HG03469 (cell line): ENCODE measurements around the gene TCP11L1.
"Not testable (repeated sequence)": the region's sequence is repeated elsewhere in the genome, so short reads cannot be mapped to it uniquely, and the experiment has no call there.

Source experiments
- ATAC-seq: cut with Tn5 transposase; IDR thresholded peaks from one replicate; pipeline ENCODE4 v1.9.1; 2021; ENCODE audit warnings: mild to moderate bottlenecking, moderate library complexity, moderate number of reproducible peaks; ENCODE audit not compliant: unreplicated experiment

TCP11L1 gene

DNA sequence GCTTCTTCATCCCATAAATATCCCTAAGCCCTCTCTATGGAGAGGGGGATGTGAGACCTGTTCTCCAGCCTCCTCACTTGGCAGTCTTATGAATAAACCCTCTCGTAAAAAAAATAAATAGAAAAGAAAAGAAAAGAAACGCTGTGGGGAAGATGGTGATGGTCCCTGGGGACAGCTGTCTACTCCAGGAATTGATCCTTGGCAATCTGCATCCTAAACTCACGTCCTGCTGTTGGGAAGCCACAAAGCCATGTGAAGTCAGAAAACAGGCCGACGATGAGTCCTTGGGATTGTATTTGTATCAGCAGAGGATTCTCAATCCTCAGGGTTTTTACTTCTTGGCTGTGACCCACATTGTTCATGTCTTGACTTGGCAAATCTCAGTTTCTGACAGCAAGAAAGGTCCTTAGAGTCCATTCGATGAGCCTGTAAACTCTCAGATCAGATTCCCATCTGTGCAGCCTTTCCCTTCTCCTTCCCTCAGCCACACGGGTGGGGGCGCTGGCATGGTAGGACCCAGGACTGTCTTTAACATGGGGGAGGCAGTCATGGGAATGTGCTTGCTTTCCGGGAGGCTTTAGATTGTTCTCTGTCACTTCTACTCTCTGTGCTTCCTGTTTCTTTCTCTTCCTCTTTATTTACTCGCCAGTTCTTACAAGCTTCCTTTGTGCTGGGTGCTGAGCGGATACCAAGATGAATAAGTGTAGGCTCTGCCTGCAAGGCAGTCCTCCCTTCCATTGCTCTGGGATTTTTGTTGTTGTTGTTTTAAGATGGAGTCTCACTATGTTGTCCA, 24.9 kb downstream of the TCP11L1 start:
- ATAC-seq, result no peak

DNA sequence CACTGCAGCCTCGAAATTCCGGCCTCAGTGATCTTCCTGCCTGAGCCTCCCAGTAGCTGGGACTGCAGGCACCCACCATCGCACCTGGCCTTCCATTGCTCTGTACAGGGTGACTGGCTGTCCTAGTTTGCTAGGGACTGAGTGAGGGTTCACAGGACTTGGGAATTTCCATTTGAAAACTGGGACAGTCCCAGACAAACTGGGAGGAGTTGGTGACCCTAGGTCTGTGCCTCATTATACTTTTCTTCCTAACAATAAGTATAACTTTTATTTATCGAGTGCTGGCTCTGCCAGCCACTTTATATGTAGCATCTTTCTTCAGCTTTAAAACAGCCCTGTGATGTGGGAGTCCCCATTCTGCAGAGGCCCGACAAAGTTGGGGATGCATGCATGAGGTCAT, 25.5 kb downstream of the TCP11L1 start:
- no peak for ATAC-seq

DNA sequence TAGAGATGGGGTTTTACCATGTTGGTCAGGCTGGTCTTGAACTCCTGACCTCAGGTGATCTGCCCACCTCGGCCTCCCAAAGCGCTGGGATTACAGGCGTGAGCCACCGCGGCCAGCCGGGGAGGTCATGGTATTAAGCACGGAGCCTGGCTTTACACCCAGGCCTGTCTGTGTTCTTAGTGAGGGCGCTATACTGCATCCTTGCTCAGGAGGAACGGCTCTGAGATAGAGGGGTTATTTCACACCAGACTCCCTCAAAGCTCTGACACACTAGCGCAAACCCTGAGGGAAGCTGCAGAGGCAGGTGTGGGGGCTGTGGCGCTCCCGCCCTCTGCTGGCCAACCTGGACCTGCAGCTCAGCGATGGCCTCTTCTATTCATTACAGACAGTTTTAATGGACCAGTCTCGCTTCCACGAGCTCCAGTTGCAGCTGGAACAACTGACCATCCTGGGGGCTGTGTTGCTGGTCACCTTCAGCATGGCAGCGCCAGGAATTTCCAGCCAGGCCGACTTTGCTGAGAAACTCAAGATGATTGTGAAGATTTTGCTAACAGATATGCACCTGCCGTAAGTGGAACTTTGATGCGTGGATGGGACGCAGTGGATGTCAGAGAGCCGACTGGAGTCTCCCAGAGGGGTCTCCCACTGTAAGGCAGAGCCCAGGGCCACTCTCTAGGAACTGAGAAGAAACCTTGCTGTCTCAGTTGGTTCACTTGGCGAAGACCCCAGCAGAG, 26.2 kb downstream of the TCP11L1 start:
- ATAC-seq, result peak; percentile 26

DNA sequence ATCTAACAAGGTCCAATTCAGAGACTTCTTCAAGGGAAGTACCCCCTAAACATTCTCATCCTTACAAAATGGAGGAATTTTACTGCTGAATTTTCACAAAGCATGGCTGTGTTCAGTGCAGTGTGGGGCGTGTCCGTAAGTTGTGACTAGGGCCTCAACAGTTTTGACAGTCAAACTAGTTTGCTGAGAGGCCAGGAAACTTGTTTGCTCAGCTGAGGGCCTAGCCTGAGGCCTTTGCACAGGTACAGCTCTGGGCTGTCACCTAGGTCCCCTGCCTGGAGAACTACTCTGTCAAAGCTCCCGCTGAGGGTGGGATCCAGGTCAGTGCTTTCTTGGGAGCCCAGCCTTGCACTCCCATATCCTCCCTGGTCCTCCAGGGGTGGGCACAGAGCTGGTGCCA, 27.9 kb downstream of the TCP11L1 start:
- no peak for ATAC-seq

DNA sequence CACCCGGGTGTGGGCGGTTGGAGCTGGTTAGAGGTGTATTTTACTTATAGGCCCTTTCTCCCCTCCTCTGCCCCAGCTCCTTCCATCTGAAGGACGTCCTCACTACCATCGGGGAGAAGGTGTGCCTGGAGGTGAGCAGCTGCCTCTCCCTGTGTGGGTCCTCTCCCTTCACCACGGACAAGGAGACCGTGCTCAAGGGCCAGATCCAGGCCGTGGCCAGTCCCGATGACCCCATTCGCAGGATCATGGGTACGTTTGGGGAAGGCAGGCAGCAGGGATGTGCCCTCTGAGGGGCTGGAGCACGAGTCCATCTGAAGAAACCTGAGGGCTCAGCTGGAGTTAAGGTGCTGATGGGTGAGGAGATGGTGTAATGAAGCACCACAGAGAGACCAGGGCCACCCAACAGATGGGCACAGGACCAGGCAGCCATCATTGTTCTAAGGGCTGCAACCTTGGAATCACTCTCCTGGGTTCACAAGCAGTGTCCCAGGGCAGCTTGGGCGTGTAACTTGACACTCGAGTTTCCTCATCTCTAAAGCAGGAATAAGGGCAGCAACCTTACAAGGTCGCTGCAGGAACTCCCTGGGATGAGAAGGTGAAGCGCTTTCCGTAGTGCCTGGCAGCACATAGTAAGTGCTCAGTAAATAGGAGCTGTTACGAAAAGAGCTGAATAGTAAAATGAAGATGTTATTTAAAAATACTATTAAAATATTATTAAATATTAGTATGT, 29.4 kb downstream of the TCP11L1 start:
- no peak for ATAC-seq

DNA sequence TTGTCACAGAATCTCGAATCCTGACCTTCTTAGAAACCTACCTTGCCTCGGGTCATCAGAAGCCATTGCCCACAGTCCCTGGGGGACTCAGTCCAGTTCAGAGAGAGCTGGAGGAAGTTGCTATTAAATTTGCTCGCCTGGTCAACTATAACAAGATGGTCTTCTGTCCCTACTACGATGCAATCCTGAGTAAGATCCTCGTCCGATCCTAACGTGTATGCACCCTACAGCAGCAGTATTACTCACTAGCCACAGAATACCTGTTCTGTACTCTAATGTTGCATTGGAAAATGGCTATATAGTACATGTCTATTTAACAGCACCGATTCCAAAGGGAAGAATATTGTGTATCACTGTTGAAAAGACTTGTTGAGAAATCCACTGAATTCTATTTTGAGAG, 33.1 kb downstream of the TCP11L1 start:
- ATAC-seq, result no peak

DNA sequence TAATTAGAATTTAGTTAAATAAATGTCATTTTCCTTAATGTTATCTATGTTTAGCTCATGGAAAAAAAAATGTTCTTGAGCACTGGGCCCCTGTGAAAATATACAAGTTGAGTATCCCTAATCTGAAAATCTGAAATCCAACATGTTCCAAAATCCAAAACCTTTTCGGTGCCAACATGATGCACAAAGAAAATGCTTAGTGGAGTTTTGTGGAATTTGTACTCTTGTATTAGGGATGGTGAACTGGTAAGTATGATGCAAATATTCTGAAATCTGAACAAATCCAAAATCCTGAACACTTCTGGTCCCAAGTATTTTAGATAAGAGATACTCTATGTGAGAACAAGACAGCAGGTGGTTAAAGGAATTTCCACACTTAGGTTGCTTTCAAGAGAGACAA, 44.5 kb downstream of the TCP11L1 start:
- ATAC-seq, result no peak

DNA sequence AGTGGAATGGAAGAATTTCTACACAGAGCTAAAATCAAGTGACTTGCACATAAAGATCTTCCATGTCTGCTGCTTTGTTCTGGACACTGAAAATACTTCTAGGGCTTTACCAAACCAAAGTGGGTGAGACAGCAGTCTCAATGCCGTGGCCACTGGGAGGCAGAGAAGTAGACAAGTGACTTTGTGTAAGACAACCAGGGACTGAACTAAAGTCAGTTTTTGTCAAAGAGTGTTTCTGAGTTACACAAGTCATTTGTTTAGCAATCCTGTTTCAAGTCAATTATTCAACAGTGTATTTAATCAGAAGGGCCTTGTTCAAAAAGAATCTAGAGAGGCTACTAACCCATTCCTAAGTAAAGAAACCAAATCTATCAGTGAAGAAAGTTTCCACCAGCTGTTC, 46.6 kb downstream of the TCP11L1 start:
- no peak for ATAC-seq

DNA sequence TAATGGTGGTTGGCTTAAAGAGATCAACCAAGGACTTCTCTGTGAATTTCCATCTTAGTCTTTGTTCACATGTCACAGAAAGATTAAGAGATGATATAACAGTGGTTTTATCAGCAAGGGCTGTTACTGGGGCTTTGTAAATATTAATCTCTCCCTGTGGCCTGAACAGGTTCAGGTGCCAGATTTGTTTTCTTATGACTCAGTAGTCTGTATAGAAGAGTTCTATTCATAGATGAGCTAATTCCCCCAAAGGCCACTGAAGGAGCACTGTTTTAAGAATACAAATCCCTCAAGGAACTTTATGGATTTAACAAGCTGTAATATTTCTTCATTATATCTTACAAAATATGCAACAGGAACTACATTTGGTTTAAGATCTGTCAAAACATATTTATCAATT, 50.4 kb downstream of the TCP11L1 start:
- ATAC-seq, result no peak

DNA sequence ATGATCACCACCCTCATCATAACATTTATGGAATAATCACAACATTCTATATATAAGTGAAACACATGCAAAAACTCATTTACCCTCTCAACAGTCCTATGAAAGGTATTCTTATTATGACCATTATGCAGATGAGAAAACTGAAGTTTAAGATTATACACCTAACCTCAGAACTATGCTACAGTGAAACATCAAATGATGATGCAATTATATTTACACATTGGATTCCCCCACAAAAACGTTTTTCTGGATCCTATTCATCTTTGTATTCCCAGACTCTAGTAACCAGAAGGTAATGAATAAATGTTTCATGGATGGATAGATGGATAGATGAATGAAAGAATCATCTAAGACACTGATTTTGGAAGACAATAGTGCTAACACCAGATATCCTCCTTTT, 54.8 kb downstream of the TCP11L1 start:
- ATAC-seq, result no peak

DNA sequence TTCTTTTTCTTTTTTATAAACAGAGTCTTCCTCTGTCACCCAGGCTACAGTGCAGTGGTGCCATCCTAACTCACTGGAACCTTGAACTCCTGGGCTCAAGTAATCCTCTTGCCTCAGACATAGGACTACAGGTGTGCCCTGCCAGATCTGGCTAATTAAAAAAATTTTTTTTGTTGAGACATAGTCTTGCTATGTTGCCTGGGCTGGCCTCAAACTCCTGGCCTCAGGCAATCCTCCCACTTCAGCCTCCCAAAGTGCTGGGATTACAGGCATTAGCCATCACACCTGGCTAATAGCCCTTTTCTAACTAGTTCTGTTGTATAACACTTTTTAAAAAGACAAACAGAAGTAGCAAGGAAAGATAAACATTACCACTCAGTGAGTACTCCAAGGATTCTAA, 64.5 kb downstream of the TCP11L1 start:
- ATAC-seq, result no peak

DNA sequence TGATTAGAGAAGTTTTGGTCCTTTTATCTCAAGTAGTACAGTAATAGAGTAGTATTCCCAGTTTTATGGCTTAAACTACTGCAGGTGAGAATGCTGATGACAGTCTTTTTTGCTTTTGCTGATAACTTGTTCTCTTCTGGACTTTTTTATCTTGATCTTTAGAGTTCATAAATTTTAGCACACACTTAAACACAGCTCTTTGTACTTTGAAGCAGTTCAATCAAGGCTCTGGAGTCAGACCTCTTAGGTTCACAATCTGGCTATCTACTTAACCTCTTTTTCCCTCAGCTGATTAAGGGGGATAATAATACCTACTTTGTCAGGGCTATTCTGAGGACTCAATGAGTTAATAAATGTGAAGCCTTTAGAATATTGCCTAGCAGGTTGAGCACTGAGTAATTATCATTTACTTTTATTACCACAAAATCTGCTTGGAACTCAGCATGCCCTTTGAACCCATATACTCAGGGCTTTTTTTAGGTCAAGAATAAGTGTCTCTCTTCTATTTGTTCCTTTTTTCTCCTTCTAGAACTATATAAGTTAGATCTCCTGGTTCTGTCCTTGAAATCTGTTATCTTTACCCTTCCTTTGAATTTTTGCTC, 70.0 kb downstream of the TCP11L1 start:
- no peak for ATAC-seq

DNA sequence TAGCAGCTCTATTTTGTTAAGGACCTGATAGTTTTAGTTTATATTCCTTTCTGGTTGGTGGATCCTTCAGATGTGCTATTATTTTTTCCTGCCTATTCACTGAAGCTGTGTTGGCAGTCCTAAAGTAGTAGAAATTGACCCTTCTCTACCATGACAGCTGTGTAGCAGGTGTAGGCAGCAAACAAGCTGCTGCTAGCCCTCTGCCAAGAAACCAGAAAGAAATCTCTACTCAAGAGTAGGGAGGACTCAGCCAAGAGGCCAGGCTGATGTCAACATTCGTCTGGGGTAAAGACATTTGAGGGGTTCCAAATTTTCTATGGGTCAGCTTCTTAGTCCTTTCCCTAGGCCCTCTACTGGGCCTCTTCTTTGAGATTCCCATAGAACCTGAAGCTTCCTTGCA, 70.7 kb downstream of the TCP11L1 start:
- ATAC-seq, result no peak

DNA sequence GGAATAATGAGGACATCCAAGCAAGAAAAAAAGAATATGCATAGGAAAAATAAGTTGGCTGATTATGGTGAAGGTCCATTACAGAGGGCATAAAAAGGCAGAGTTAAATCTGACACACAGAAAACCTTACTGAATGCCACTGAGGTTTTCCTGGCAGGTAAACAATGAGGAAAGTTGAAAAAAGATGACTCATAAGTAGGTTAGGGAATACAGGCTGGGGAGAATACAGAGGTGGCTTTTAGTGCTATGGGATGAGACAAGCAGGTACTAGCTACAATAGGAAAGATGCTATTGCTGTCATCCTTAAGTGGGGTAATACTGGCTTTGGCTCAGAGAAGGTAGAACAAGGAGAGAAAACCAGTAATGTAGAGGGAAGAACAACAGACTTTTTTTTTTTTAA, 77.2 kb downstream of the TCP11L1 start:
- ATAC-seq, result no peak

DNA sequence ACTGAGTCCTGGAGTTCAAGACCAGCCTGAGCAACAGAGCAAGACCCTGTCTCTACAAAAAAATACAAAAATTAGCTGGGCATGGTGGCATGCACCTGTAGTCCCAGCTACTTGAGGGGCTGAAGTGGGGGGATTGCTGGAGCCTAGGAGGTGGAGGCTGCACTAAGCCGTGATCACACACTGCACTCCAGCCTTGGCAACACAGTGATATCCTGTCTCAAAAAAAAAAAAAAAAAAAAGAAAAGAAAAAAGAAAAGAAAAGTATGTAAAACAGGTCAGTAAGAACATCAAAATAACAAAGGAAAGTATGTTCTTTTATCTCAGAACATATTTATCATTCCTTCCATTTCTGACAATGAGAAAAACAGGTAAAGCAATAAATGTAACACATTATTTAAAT, 83.3 kb downstream of the TCP11L1 start:
- not testable (repeated sequence) for ATAC-seq
